ENCODE results near the gene APLNR. TPM values are rescaled to one million over a fixed set of nuclear protein-coding genes. Genes with fewer than 3 reads are reported as not detected.

The APLNR gene
- total and polyA plus RNA-seq, 2 donors (not counting 3 experiments of a cell fraction or from before 2014, with no cell fraction given): 0.04 to 0.38 TPM

- H4K20me1 ChIP-seq (replicated peaks; ENCODE audit: control insufficient read depth, extremely low read depth, insufficient read depth, low read length): no peaks in the 10 kb centered on the region
- no peak for DNase-seq (ENCODE audit: low read depth, low spot score)
- H3K79me2 ChIP-seq (ENCODE audit: control insufficient read depth, insufficient read depth, low read length): no peaks in the 10 kb centered on the region
- peaks cover 6% of the 10 kb centered on the region for H3K4me1 ChIP-seq (ENCODE audit: control insufficient read depth, extremely low read depth, insufficient read depth, low read length)
- no TSS peak for BruUV-seq (replicated peaks)
- intact Hi-C loops (cut with micrococcal nuclease) (no loop called here), dilution Hi-C loops (cut with MboI; ENCODE audit: extremely low pct_ligation_motif_present, low sequenced_read_pairs) (no loop called here)
- TF ChIP-seq JUN (IDR thresholded peaks at IDR 0.05; ENCODE audit: borderline replicate concordance, insufficient read depth, insufficient read length, low read depth): no peak
- H3K36me3 ChIP-seq (ENCODE audit: control insufficient read depth in 2 of 2, extremely low read depth in 1 of 2, insufficient read depth in 2 of 2, low read length in 2 of 2): no peaks in the 10 kb centered on the region
- H3K9me1 ChIP-seq (replicated peaks; ENCODE audit: control insufficient read depth, extremely low read depth, insufficient read depth, low read length): no peaks in the 10 kb centered on the region
- H3K27me3 ChIP-seq (ENCODE audit: control insufficient read depth in 2 of 2, insufficient read depth in 2 of 2, low read length in 2 of 2): peaks cover 12 to 16% of the 10 kb centered on the region in 2 experiments
- H3K4me3 ChIP-seq (replicated peaks in 1 of 3; ENCODE audit: insufficient read depth in 1 of 3, low read depth in 1 of 3, low read length in 3 of 3): no peak overlapping the region
- H3K4me2 ChIP-seq (ENCODE audit: insufficient read depth, low read length): no peak overlapping the region
- no peak overlapping the region for H3K9ac ChIP-seq (replicated peaks; ENCODE audit: extremely low read depth, insufficient read depth, low read length)
- H2AFZ ChIP-seq (ENCODE audit: low read depth, low read length): no peak overlapping the region
- no peak for FAIRE-seq
- POLR2A ChIA-PET: no interaction called here
- no peak overlapping the region for H3K27ac ChIP-seq (ENCODE audit: insufficient read depth, low read depth, low read length)
- no peaks in the 10 kb centered on the region for H3K9me3 ChIP-seq (replicated peaks; ENCODE audit: control insufficient read depth, insufficient read depth, low read length)
- CTCF ChIA-PET: interaction anchor here (1.6 to 3.7 kb wide), 2 partner anchors 8 to 400 kb away, joined by 4 to 31 read pairs; no protein-coding TSS in a partner anchor
These were observed 4.4 kb upstream of the APLNR start for GRCh38 chr11:57241353-57241972.

- Histone ChIP-seq H3K4me3 (replicated peaks in 1 of 3; ENCODE audit: insufficient read depth in 1 of 3, low read depth in 1 of 3, low read length in 3 of 3) (no peak overlapping the region), H3K36me3 (ENCODE audit: control insufficient read depth in 2 of 2, extremely low read depth in 1 of 2, insufficient read depth in 2 of 2, low read length in 2 of 2) (no peaks in the 10 kb centered on the region), H3K9me1 (replicated peaks; ENCODE audit: control insufficient read depth, extremely low read depth, insufficient read depth, low read length) (no peaks in the 10 kb centered on the region), H4K20me1 (replicated peaks; ENCODE audit: control insufficient read depth, extremely low read depth, insufficient read depth, low read length) (no peaks in the 10 kb centered on the region), H3K4me2 (ENCODE audit: insufficient read depth, low read length) (no peak overlapping the region), H3K79me2 (ENCODE audit: control insufficient read depth, insufficient read depth, low read length) (no peaks in the 10 kb centered on the region), H2AFZ (ENCODE audit: low read depth, low read length) (no peak overlapping the region), H3K4me1 (ENCODE audit: control insufficient read depth, extremely low read depth, insufficient read depth, low read length) (peaks cover 6% of the 10 kb centered on the region), H3K9ac (replicated peaks; ENCODE audit: extremely low read depth, insufficient read depth, low read length) (no peak overlapping the region), H3K27me3 (ENCODE audit: control insufficient read depth in 2 of 2, insufficient read depth in 2 of 2, low read length in 2 of 2) (peaks cover 20 to 23% of the 10 kb centered on the region in 2 experiments), H3K27ac (ENCODE audit: insufficient read depth, low read depth, low read length) (no peak overlapping the region), H3K9me3 (replicated peaks; ENCODE audit: control insufficient read depth, insufficient read depth, low read length) (no peaks in the 10 kb centered on the region)
- FAIRE-seq: no peak
- intact Hi-C loops (cut with micrococcal nuclease) (no loop called here), dilution Hi-C loops (cut with MboI; ENCODE audit: extremely low pct_ligation_motif_present, low sequenced_read_pairs) (no loop called here)
- BruUV-seq (replicated peaks): no TSS peak
- no peak for DNase-seq (ENCODE audit: low read depth, low spot score)
- CTCF ChIA-PET: interaction anchor here (0.9 to 3.7 kb wide), 4 partner anchors 9 to 400 kb away, joined by 3 to 31 read pairs (median 4); no protein-coding TSS in a partner anchor
- TF ChIP-seq MYC (IDR thresholded peaks at IDR 0.05; ENCODE audit: low read depth, low read length) (no peak), MAX (IDR thresholded peaks at IDR 0.05; ENCODE audit: insufficient read depth, insufficient read length) (no peak), GATA2 (IDR thresholded peaks at IDR 0.05; ENCODE audit: insufficient read depth, insufficient read length, low read depth, low read length) (no peak), JUN (IDR thresholded peaks at IDR 0.05; ENCODE audit: borderline replicate concordance, insufficient read depth, insufficient read length, low read depth) (no peak), CTCF (IDR thresholded peaks at IDR 0.05; ENCODE audit: extremely low read depth in 1 of 2, insufficient read depth in 1 of 2, low read depth in 1 of 2, low read length in 2 of 2) (no peak), FOS (IDR thresholded peaks at IDR 0.05; ENCODE audit: borderline replicate concordance, insufficient read depth, low read length) (no peak), POLR2A (IDR thresholded peaks at IDR 0.05; ENCODE audit: low read depth, low read length) (no peak), POLR2AphosphoS5 (IDR thresholded peaks at IDR 0.05; ENCODE audit: insufficient read depth, low read depth, low read length) (no peak), EZH2 (IDR thresholded peaks at IDR 0.05; ENCODE audit: borderline replicate concordance, low read depth, low read length, severe bottlenecking) (no peak)
- POLR2A ChIA-PET: no interaction called here
These were observed 3.7 kb upstream of the APLNR start for GRCh38 chr11:57240757-57241156.
